M059J (cell line): Measurements from ENCODE around the gene EMILIN2. TPM values are rescaled to one million over a fixed set of nuclear protein-coding genes. Genes with fewer than 3 reads are reported as not detected.
"Not testable (repeated sequence)": the region's sequence is repeated elsewhere in the genome, so short reads cannot be mapped to it uniquely, and the experiment has no call there.

ENCODE experiments used
- DNase-seq: peaks from one replicate; pipeline ENCODE4 v3.0.0-alpha.2; 2012; ENCODE audit warnings: low read depth
- total RNA-seq: library from RNA; depleted of rRNA; stranded (reverse); fragments of >200 nt; shearing (Covaris generic); gene quantifications from 2 replicates; pipeline ENCODE4 v1.2.3, GENCODE V29; 2014

EMILIN2 gene
- total RNA-seq, 1 experiment from 2014 or later, result 2.8 TPM

- not testable (repeated sequence) for DNase-seq
These were observed 68.7 kb downstream of the EMILIN2 start for GRCh38 chr18:2915486-2915885.

DNA sequence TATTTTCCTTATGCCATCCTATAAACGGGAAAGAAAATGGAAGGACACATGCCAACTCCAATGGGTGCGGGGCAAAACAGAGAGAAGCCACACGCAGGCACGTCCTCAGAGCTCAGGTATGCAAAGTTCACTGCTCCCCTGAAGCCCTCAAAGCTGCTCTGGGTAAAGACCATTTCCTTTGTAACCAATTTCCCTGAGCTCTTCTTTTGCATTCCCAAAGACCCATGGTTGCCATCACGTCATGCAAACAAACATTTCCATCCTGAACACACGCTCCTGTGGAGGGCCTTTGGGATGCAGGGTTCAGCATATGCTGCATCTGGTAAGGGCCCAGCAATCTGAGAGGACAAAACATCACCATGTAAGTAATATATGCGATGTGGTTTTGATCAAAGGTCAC, 69.4 kb downstream of the EMILIN2 start:
- DNase-seq, result no peak

DNA sequence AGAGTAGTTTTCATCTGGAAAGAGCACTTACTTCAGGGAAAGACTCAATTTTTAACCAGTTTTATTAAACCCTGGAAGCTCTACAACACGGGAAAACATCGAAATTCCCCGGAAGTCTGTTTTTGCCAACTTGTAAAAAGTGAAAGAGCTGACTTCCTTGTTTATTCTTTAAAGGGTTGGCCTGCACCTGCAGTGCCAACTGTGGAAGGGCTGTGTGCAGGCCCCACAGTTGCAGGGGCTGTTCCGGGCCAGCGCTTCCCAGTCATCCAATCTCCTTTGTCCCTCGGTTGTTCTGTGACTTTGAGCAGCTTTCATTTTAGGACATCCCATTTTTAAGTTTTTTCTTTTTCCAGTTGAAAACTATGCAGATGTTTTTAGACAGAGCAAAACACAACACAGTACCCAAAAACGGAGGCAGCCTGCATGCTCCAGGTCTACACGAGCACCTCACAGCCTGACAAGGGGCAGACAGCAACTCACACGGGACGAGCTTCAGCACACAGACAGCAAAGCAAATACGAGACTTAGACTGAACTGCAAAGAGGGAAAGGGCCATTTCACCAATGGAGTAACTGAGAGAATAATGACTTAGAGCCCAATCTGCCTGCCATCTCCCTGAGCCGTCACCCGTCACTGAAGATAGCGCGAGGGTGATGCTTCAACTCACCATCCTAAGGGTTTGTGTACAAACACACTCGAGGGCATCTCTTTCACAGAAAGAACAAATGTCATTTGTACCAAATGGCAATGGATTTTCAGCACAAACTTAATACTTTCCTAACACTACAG, 70.6 kb downstream of the EMILIN2 start:
- no peak for DNase-seq

- no peak for DNase-seq
These were observed 72.2 kb downstream of the EMILIN2 start for GRCh38 chr18:2918761-2919550.

GRCh38 chr18:2919600-2919999, 72.8 kb downstream of the EMILIN2 start:
- no peak for DNase-seq

DNA sequence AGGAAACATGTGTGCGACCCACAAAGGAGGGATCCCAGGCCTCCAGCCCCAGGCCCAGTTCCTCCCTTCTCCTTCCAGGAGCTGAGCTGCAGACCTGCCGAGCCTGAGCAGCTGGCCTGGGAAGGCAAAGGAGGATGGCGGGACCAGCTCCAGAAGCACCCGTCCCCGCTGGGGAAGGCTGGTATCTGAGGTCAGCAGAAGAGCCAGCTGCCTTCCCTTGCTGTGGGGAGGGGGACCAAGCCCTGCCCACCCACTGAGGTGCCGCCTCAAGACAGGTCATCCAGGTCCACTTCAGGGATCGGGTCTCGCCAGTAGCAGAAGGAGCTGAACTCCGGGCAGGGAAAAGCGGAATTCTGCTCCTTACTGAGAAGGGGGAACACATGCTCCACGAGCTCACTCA, 73.2 kb downstream of the EMILIN2 start:
- DNase-seq, result no peak

DNA sequence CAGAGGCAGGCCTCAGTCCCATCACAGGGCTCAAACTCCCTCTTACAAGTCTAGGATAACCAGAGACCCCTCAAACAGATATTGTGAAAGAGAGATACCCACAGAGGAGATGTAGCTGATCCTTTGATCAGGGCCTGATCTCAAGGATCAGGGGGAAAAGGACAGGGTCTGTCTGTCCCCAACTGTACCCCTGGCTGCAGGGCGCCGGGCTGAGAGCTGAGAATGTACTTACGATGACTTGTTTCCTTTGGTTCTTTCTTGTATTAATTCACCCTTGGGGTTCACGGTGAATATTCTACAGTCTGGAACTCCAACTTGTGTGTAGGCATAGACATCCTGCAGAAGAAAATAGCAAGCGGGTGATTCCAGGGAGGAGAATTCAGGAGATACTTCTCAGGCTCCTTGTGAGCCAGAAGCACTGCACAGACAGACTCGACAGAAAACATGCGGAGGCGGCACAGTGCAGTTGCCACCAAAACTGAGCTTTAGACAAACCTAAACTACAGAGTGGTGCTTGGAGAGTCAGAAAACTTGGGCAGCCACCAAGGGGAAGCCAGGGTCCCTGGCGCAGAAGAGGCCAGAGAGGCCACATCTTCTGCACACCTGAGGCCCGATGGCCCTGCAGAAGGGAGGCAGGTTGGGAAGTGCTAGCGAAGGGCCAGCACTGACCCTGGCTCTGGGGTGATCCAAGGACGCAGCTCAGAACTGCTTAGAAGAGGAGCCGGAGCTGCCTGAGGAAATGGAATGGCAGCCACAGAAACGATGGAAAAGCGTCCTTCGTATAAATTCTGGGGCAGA, 73.9 kb downstream of the EMILIN2 start:
- no peak for DNase-seq

DNA sequence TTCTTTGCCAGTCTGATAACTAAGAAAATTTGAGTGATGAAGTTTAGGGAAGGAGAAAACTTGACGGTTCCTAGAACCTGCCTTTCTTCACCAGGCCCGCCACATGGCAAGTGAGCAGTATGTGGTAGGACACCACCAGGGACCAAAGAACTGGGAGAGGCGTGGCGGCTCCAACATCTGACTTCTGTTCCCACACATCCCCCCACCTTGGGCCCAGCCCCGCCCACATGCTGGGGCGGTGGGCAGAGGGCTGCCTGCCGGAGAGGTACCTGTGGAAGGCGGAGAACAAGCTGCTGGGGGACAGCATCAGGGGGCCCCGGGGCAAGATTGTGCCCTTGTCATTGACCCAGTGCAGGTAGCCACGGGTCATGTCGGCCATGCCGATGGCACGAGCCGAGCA, 75.0 kb downstream of the EMILIN2 start:
- DNase-seq, result no peak

GRCh38 chr18:2923464-2923863, 76.7 kb downstream of the EMILIN2 start:
- no peak for DNase-seq

- DNase-seq, result no peak
These were observed 78.1 kb downstream of the EMILIN2 start for GRCh38 chr18:2924920-2925319.

- DNase-seq, result no peak
These were observed 79.7 kb downstream of the EMILIN2 start for GRCh38 chr18:2926528-2926927.

DNA sequence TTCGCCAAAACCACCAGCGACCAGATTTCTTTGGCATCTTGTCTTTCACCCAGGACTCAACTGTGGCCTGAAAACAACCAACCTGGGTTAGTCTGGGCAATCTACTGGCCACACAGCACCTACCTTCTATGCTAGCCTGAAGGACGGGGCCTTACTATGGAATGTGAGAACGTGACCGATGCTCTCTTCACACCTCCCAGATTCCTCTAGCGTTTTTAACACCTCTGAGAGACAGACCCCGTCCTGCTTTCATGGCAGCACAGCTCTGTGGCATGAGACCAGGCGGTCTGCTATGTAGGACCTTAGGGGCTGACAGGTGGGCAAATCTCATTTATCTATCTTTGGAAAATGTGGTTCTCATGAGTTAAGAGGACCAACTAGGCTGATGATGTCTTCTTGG, 80.9 kb downstream of the EMILIN2 start:
- DNase-seq, result no peak

DNA sequence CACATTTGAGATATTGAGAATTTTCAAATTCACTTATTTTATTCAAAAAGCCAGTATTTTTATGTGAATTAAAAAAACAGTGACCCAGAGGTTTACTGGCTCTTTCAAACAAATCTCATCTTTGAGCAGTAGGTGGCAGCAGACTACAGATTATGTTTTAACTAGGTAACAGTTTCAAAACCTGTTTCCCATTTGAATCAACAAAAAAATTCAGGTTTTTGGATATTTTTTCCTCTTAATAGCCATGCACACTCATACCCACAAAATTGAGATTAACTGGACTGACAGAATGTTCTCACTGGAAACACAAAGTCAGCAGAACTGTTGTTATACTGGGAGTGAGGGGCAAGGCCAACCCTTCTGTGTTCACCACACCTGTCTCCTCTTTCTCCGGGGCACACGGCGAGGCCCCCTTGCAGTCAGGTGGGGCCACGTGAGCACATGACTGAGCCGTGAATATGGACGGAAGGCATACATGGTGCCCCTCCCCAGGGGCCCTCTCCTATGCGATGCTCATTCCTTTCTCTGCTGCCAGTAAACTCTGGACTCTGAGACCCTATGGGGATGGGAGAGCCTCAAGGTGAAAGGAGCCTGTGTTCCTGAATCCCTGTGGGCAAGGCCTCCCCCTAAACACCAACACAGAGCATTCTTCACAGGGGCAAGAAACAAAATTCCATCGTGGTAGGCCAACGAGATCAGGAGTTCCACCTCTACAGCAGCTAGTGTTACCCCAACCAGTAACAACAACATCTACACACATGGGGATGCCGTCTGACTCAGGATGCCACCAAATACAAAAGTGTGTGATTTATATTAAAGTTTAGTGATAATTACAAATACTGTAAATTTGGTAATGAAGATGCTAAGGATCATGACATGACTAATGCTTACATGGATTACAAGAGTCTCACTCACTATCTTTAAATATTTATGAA, 85.7 kb downstream of the EMILIN2 start:
- peak; percentile 66 for DNase-seq

GRCh38 chr18:2933995-2934394, 87.2 kb downstream of the EMILIN2 start:
- no peak for DNase-seq

DNA sequence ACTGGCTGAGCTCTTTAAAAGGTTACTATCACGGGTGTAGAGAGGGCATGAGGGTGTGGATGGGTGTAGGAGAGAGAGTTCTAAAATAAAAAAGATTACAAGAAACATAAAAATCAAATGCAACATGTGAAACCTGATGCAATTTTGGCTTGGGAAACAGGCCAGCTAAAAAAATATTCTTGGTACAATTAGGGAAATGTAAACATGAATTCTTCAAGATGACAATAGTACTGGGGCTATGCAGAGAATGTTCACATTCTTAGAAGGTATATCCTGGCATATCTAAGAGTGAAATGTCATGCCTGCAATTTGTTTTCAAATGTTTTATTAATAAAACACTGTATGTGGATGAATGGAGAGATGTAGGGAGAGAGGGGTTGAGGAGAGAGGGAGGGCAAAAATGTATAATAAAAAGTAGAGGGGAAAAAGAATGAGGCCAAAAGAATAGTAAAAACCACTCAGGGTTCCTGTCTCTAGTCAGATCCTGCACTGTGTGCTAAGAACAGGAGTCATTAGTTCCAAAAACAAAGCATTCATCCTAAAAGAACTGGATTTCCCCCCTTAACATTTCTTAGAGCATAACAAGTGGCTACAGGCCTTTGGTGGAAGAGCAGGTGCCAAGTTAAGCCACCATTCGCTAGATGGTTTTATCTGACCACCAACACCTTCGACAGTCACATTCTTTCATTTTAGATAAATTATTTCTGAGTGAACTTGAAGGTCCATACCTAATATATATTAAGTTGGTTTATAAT, 88.8 kb downstream of the EMILIN2 start:
- DNase-seq, result no peak

- no peak for DNase-seq
These were observed 92.5 kb downstream of the EMILIN2 start for GRCh38 chr18:2939317-2939716.

DNA sequence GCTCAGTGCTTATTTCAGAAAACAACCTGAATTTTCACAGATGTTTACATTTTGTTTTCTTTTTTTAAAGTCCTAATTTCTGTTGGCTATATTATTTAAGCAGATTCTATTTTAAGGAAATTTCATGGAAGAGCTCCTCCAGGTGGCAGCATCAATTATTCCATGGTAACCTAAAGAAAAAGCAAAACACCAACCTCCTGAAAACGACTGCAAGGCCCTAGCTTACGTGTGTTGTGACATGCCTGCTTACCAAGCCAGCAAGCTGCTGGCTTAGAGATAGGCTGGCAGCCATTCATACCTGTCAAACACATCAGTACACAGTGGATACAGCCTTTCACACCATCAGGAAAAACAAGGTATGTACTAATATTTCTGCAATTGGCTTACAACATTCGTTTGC, 101.2 kb downstream of the EMILIN2 start:
- DNase-seq, result peak; percentile 13

DNA sequence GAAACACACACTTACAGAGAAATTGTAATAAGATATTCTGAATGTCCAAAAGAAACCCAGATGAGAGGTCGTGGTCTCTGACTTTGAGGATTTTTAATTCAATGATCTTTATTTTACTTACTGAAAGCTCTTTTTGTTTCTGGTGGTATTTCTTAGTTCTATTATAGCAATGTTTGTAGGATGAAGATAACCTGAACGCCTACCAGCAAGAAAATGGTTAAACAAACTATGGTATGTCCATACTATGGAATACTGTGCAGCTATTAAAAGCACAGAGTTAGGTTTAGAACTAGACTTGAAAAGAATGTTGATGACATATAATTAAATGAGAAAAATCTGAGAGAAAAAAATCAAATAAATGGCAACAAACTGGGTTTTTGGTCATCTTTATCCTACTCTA, 105.8 kb downstream of the EMILIN2 start:
- DNase-seq, result no peak

DNA sequence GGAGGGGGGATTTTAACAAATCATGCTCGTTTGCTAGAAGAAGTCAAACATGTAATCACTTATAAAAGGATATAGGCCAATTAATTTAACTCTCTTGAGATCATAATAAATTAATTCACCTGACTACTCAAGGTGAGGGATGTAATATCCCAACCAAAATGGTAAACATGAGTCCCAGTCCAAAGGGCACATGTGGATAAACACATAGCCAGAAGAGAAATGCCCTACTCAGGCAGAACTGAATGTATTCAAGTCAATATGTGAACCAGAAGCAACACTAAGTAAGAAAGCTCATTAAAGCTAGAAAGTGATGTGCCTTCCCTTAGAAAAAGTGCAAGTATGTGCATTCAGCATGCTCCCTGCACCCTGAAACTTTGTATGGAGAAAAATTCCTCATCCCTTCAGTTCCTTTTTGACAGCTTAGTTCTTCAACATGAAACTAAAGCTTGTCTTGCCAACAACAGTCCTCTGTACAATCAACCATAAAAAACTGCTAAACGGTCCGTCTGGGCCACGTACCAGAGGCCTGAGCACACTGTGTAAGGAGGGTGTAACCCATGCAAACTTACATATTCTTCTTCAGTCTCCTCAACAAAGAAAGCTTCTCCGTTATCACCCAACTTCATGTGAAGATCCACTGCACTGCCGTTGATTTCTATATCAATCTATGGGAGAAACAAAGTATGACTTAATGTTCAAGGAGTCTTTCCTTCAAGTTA, 107.3 kb downstream of the EMILIN2 start:
- DNase-seq, result no peak
